ENCODE data around the gene TGM4. TPM values are rescaled to one million over a fixed set of nuclear protein-coding genes. Genes with fewer than 3 reads are reported as not detected.

Gene TGM4
- total RNA-seq, 4 donors from 2014 or later, result 0.26 to 1.4 (median 1.3) TPM; not detected in 1

DNA sequence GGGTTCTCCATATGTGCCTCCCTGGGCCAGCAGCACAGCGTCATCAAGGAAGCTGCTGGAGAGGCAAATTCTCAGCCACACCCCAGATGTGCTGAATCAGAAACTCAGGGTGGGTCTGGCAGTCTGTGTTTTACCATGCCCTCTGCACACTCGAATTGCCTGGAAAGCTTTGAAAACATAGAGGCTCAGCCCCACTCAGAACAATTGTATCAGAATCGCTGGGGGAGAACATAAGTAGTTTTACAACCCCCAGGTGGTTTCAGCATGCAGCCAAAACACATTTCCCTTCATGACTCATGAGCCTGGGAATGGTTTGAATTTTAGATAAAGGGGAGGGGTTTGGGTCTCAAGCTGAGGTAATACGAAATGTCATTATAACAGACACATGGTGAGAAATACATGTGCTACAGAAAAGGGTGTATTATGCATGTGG, 9.6 kb downstream of the TGM4 start:
- WGBS, 2 donors, result 10 to 20% methylated on average over 4 of the region's 4 CpGs
- H3K4me3 ChIP-seq (ENCODE audit: low read depth, poor library complexity, severe bottlenecking), result no peak overlapping the region
- intact Hi-C loops (cut with DNase I; ENCODE audit: low total_unique reads), result no loop called here
- DNase-seq (ENCODE audit: low spot score in 2 of 2), result no peak
- TF ChIP-seq POLR2A (IDR thresholded peaks at IDR 0.05), result no peak
- TF ChIP-seq, protein P1, sequence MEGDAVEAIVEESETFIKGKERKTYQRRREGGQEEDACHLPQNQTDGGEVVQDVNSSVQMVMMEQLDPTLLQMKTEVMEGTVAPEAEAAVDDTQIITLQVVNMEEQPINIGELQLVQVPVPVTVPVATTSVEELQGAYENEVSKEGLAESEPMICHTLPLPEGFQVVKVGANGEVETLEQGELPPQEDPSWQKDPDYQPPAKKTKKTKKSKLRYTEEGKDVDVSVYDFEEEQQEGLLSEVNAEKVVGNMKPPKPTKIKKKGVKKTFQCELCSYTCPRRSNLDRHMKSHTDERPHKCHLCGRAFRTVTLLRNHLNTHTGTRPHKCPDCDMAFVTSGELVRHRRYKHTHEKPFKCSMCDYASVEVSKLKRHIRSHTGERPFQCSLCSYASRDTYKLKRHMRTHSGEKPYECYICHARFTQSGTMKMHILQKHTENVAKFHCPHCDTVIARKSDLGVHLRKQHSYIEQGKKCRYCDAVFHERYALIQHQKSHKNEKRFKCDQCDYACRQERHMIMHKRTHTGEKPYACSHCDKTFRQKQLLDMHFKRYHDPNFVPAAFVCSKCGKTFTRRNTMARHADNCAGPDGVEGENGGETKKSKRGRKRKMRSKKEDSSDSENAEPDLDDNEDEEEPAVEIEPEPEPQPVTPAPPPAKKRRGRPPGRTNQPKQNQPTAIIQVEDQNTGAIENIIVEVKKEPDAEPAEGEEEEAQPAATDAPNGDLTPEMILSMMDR (IDR thresholded peaks at IDR 0.05), result no peak

DNA sequence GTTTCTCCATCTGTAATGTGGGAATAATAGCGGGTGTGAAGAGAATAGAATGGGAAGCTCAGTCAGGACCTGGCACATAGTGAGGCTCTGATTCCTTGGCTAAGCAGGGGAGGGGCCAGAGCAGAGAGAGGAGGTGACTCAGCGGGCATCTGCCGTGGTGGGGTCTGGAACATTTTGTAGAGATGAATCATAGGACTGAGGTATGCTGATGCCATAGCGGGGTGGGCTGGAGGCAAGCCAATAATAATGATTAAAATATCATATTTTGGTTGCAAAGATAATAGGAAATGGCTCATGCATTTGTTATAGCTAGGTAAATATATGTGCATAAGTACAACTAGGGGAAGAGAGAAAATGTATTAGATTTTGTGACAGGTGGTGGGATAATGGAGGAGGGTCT, 11.2 kb downstream of the TGM4 start:
- TF ChIP-seq, protein P1 (IDR thresholded peaks at IDR 0.05), result no peak
- no peak for TF ChIP-seq POLR2A (IDR thresholded peaks at IDR 0.05)
- intact Hi-C loops (cut with DNase I; ENCODE audit: low total_unique reads), result no loop called here
- 29 to 35% methylated on average over 4 of the region's 4 CpGs for WGBS, 2 donors
- no peak for DNase-seq (ENCODE audit: low spot score in 2 of 2)
- no peak overlapping the region for H3K4me3 ChIP-seq (ENCODE audit: low read depth, poor library complexity, severe bottlenecking)

DNA sequence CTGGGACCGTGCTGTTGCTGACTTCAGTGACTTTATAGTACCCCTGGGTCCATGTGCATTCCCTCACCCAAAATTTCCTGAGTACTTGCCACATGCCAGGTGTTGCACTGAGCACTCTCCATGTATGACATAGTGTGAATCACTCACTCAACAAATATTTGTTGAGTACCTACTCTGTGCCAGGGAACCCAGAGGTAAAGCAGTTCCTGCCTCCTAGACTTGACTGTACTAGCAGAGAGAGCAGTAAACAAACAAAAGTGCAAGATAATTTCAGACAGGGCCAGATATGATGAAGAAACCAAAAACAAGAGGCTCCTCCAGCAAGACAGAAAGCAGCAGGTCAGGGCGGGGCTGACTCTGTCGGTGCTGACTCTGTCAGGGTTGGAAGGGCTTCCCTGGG, 12.2 kb downstream of the TGM4 start:
- 38 to 49% methylated on average over 3 of the region's 3 CpGs for WGBS, 2 donors
- intact Hi-C loops (cut with DNase I; ENCODE audit: low total_unique reads), result no loop called here
- TF ChIP-seq, protein P1 (IDR thresholded peaks at IDR 0.05), result no peak
- TF ChIP-seq POLR2A (IDR thresholded peaks at IDR 0.05), result no peak
- no peak for DNase-seq (ENCODE audit: low spot score in 2 of 2)
- H3K4me3 ChIP-seq (ENCODE audit: low read depth, poor library complexity, severe bottlenecking), result no peak overlapping the region

DNA sequence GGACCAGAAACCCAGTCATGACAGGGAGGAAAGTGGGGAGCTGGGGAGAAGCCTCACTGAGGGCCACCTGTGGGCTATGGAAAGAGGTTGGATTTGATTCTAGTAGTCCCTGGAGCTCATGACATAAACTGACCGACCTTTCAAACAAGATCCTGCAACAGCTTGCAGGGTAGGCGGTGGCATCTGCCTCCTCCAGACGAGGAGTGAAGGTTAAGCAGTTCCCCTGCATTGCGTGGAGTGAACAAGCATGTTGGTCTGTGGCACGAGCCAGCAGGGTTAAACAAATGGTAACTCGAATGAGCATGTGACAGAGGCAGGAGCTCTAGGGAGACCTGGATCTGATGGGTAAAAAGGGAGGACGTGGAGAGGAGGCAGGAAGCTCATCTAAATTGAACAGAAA, 12.7 kb downstream of the TGM4 start:
- 52 to 56% methylated on average over 7 of the region's 7 CpGs for WGBS, 2 donors
- no peak for DNase-seq (ENCODE audit: low spot score in 2 of 2)
- intact Hi-C loops (cut with DNase I; ENCODE audit: low total_unique reads), result no loop called here
- no peak overlapping the region for H3K4me3 ChIP-seq (ENCODE audit: low read depth, poor library complexity, severe bottlenecking)
- TF ChIP-seq, protein P1 (IDR thresholded peaks at IDR 0.05), result no peak
- no peak for TF ChIP-seq POLR2A (IDR thresholded peaks at IDR 0.05)

DNA sequence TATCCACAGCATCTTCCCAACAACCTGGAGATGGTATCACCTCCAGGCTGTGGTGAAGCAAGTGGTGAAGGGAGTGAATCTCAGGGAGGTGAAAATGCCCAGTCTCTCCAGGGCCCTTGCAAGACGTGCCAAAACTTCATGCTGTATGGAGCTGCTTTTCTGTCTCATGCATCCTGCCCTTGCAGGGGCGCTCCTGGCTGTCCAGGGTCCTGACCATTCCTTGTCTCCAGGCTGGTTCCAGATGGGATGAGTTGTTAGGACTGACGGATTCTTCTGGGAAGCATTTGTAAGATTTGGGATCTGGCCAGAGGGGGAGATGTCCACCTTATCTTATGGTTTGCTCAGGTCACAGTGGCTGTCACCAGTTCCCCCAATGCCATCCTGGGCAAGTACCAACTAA, 15.8 kb downstream of the TGM4 start:
- TF ChIP-seq, protein P1 (IDR thresholded peaks at IDR 0.05), result no peak
- TF ChIP-seq POLR2A (IDR thresholded peaks at IDR 0.05), result no peak
- no peak overlapping the region for H3K4me3 ChIP-seq (ENCODE audit: low read depth, poor library complexity, severe bottlenecking)
- no peak for DNase-seq (ENCODE audit: low spot score in 2 of 2)
- WGBS, 2 donors, result 62 to 81% methylated on average over 3 of the region's 3 CpGs
- intact Hi-C loops (cut with DNase I; ENCODE audit: low total_unique reads), result no loop called here

DNA sequence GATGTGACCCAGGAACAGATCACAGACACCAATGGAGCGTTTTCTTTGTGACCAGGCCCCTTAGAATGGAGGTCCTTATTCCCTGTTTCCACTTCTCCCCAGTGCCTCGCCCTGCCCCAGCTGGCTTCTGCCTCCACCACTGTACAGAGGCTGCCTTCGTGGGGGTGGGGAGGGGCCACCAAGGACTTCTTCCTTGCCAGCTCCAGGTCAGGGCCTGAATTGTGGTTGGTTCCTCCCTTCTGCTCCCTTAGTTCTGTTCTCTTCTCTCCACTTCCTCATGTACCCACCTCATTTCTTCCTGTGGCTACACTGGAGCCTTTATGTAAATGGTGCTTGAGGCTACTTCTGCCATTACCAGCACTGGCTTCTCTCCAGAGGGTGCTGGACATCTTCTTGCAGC, 16.4 kb downstream of the TGM4 start:
- peak in 1 of 2 donors; percentile 76 for DNase-seq (ENCODE audit: low spot score in 2 of 2)
- WGBS, 2 donors, result 62% methylated on average over 3 of the region's 3 CpGs
- no peak overlapping the region for H3K4me3 ChIP-seq (ENCODE audit: low read depth, poor library complexity, severe bottlenecking)
- TF ChIP-seq, protein P1 (IDR thresholded peaks at IDR 0.05), result no peak
- no peak for TF ChIP-seq POLR2A (IDR thresholded peaks at IDR 0.05)
- intact Hi-C loops (cut with DNase I; ENCODE audit: low total_unique reads), result no loop called here

Measured in lower leg skin (tissue), 4 donors.